ELF-1 (cell line): ENCODE results near the gene ABCC5.
"Not testable (repeated sequence)": the region's sequence is repeated elsewhere in the genome, so short reads cannot be mapped to it uniquely, and the experiment has no call there.

Experiments used
- DNase-seq: peaks from one replicate; pipeline ENCODE4 v3.0.0-alpha.2; 2016; ENCODE audit warnings: low read depth, low spot score

ABCC5 gene

DNA sequence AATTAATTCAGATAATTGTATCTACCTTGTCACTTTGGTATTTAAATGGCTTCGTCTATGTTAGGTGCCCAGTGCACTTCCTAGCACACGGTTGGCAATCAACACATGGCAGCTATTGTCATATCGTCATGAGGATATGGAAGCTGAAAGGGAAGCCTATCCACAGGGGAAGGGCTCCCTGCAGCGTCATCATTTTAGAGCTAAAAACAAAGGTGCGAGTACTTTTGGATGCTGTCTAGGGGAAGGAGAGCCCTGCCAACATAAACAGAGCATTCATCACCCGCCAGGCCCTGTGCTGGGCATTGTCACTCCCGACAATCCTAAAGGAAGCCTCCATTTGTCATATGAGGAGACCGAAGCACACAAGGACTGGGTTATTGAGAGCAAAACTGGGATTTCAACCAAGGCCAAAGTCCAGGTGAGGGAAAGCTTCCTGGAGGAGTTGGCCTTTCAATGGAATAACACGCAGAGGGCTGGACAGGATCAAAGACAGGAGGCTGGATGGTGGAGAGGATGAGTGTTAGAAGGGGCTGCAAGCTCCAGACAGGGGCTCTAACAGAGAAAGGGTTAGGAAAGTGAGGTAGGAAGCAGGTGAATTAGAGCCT, 125.0 kb downstream of the ABCC5 start:
- no peak for DNase-seq

DNA sequence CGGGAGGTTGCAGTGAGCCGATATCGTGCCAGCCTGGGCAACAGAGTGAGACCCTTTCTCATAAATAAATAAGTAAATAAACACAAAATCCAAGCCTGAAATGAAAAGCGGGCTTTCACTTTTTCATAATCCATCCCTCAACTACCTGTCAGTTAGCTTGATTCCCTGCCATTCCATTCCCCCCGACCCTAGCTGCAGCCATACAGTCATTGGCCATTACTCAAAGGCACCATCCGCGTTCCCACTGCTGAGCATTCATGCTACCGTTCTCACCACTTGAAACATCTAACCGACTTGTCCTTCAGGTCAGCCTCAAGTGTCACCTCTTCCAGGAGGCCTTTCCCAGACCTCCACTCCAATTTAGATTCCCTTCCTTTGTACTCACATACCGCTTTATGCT, 131.9 kb downstream of the ABCC5 start:
- no peak for DNase-seq

- peak; percentile 99 for DNase-seq
Observed at GRCh38 chr3:183884427-183885296, 133.0 kb downstream of the ABCC5 start, which contains the start of gene PARL. Gene PARL (minus strand): TSS chr3:183884880. CDS start chr3:183884846, 34 bp downstream.

GRCh38 chr3:183884097-183884426, 133.6 kb downstream of the ABCC5 start:
- DNase-seq: no peak

DNA sequence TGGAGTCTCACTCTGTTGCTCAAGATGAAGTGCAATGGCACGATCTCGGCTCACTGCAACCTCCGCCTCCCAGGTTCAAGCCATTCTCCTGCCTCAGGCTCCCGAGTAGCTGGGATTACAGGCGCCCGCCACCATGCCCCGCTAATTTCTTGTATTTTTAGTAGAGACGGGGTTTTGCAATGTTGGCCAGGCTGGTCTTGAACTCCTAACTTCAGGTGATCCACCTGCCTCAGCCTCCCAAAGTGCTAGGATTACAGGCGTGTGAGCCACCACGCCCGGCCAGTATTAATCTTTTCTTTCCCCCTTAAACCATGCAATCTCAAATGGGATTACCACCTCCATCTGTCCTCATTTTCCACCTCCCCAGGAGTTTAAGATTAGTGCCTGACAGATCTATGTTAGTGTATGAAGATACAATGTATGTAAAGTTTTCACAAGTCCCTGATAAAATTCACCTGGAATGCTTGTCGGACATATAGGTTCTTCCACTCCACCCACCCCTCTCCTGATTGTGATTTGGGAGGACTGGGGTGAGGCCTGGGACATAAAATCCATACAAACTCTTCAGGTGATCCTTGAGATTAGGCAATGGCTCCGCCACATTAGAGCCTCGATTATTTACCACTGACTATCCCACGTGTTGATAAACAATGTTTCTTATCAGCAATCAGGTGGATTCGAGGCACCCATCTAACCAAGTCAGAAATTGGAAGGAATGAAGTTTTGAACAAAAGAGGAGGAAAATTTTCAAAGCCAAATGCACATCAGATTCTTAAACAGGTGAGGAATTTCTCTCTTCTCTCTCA, 134.2 kb downstream of the ABCC5 start:
- DNase-seq: no peak

DNA sequence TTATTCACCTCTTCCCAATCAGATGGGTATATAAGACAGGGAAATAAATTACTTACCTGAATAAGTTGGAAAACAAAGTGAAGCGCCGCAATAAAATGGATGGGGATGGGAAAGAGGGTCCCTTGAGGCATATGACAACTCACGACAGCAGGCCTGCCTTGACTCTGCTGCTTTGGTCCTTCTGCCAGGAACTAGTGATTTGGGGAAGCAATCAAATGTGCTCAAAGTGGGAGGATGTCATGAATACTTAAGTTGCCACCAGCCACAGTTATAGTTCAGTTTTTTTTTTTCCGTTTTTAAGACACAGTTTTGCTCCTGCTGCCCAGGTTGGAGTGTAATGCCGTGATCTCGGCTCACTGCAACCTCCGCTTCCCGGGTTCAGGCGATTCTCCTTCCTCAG, 137.6 kb downstream of the ABCC5 start:
- no peak for DNase-seq

DNA sequence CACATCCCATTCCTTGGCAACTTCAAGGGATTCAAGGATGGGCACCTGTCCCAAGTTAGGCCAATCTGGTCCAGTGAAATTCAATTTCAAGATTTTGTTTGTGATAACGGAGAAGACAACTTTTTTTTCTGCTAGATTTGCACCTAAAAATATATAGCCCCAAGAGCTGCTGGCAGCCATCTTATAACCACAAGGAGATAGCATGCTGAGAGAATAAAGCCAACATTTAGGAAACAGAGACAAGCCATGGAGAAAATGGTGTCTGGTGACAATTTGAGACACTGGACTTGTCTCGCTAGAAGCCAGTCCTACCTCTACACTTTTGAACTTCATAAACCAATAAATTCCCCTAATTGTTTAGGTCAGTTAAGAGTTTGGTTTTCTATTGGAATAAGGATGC, 138.4 kb downstream of the ABCC5 start:
- no peak for DNase-seq

GRCh38 chr3:183878071-183878470, 139.6 kb downstream of the ABCC5 start:
- no peak for DNase-seq

GRCh38 chr3:183877227-183877626, 140.5 kb downstream of the ABCC5 start:
- DNase-seq: not testable (repeated sequence)

DNA sequence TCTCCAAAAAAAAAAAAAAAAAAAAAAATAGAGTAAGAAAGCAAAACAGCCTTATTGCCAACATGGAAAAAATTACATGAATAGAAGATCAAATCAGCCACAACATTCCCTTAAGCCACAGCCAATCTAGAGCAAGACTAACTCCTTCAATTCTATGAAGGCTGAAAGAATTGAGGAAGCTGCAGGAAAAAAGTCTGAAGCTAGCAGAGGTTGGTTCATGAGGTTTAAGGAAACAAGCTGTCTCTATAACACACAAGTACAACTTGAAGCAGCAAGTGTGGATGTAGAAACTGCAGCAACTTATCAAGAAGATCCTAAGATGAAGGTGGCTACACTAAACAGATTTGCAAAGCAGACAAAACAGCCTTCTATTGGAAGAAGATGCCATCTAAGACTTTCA, 142.3 kb downstream of the ABCC5 start:
- no peak for DNase-seq

DNA sequence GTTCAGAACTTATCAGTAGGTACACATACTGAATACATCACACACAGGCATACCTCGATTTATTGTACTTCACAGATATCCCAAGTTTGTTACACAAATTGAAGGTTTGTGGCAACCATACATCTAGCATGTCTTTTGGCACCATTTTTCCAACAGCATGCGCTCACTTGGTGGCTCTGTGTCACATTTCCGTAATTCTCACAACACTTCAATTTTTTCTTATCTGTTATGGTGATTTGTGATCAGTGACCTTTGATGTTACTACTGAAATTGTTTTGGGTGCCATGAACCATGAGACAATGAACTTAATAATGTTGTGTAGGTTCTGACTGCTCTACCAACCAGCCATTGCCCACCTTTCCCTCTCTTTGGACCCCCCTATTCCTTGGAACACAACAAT, 143.8 kb downstream of the ABCC5 start:
- DNase-seq: no peak

- no peak for DNase-seq
Observed at GRCh38 chr3:183871541-183871940, 146.1 kb downstream of the ABCC5 start.

- no peak for DNase-seq
Observed at GRCh38 chr3:183870563-183870962, 147.1 kb downstream of the ABCC5 start.
